ENCODE data around the gene EXOSC9. TPM values are rescaled to one million over a fixed set of nuclear protein-coding genes. Genes with fewer than 3 reads are reported as not detected.

The EXOSC9 gene
- total and polyA plus RNA-seq, 10 of the 15 experiments (the other 5 are each of a cell fraction or from before 2014, with no cell fraction given): 49.0 to 131 (median 85.4) TPM

DNA sequence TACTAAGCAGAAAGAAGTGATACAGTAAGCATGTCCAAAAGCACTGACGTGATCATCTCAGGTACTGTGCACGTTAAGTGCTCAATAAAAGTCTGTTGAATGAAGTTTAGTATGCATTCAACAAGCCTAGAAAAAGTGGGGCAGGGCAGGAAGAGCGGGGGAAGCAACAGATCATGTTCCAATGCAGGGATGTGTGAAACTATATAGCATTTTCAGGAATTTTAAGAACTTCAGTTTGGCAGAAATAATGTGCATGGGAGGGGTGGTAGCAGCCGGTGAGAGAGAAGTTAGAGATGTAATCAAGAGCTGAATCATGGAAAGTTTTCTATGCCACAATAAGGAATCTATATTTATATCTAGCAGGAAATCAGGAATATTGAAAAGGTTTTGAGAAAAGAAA, 41.7 kb downstream of the EXOSC9 start:
- no peaks in the 10 kb centered on the region for H3K4me1 ChIP-seq (ENCODE audit: control insufficient read depth, insufficient read depth, low read length)
- DNase-seq (ENCODE audit: low read depth, low spot score) (no peak), ATAC-seq (no peak), FAIRE-seq (no peak)
- no TSS peak for BruUV-seq (replicated peaks)
- H3K27ac ChIP-seq (ENCODE audit: control insufficient read depth, insufficient read depth): no peak overlapping the region
- SMC1A ChIA-PET (ENCODE audit: uncharacterized antibody, unreplicated experiment): interaction anchor here (0.6 kb wide), 1 partner anchor 9 kb away, joined by 3 read pairs; no protein-coding TSS in a partner anchor
- CTCF ChIA-PET: no interaction called here
- H4K20me1 ChIP-seq (ENCODE audit: control insufficient read depth, insufficient read depth): no peaks in the 10 kb centered on the region
- H3K27me3 ChIP-seq (replicated peaks in 1 of 2; ENCODE audit: control insufficient read depth in 2 of 2, insufficient read depth in 2 of 2, low read length in 1 of 2): no peaks in the 10 kb centered on the region
- H3K9ac ChIP-seq (ENCODE audit: control insufficient read depth, insufficient read depth, low read length): no peak overlapping the region
- no peak for TF ChIP-seq CHD1 (IDR thresholded peaks at IDR 0.05; ENCODE audit: low read depth, low read length)
- no peak for TF ChIP-seq YY1 (IDR thresholded peaks at IDR 0.05; ENCODE audit: low read depth, low read length)
- TF ChIP-seq, protein P1, sequence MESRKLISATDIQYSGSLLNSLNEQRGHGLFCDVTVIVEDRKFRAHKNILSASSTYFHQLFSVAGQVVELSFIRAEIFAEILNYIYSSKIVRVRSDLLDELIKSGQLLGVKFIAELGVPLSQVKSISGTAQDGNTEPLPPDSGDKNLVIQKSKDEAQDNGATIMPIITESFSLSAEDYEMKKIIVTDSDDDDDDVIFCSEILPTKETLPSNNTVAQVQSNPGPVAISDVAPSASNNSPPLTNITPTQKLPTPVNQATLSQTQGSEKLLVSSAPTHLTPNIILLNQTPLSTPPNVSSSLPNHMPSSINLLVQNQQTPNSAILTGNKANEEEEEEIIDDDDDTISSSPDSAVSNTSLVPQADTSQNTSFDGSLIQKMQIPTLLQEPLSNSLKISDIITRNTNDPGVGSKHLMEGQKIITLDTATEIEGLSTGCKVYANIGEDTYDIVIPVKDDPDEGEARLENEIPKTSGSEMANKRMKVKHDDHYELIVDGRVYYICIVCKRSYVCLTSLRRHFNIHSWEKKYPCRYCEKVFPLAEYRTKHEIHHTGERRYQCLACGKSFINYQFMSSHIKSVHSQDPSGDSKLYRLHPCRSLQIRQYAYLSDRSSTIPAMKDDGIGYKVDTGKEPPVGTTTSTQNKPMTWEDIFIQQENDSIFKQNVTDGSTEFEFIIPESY (IDR thresholded peaks at IDR 0.05): no peak
- H3K4me3 ChIP-seq: no peak overlapping the region
- RAD21 ChIA-PET (ENCODE audit: unreplicated experiment): no interaction called here
- no peaks in the 10 kb centered on the region for H3K36me3 ChIP-seq (ENCODE audit: control insufficient read depth in 2 of 2, insufficient read depth in 2 of 2, low read length in 1 of 2)
- H2AFZ ChIP-seq (ENCODE audit: control insufficient read depth, low read depth, low read length): no peak overlapping the region
- no peaks in the 10 kb centered on the region for H3K9me3 ChIP-seq (replicated peaks; ENCODE audit: control insufficient read depth, insufficient read depth, low read length)
- WGBS (ENCODE audit: insufficient coverage, insufficient replicate concordance, low lambda C conversion rate, missing lambda C conversion rate): 89% methylated on average over 4 of the region's 4 CpGs
- POLR2A ChIA-PET: no interaction called here
- intact Hi-C loops (cut with micrococcal nuclease; ENCODE audit: unreplicated experiment) (no loop called here), in situ Hi-C loops (cut with MboI) (no loop called here)
- no peaks in the 10 kb centered on the region for H3K79me2 ChIP-seq (ENCODE audit: control insufficient read depth, insufficient read depth, low read length)
- H3K4me2 ChIP-seq (ENCODE audit: control insufficient read depth, insufficient read depth): no peak overlapping the region

DNA sequence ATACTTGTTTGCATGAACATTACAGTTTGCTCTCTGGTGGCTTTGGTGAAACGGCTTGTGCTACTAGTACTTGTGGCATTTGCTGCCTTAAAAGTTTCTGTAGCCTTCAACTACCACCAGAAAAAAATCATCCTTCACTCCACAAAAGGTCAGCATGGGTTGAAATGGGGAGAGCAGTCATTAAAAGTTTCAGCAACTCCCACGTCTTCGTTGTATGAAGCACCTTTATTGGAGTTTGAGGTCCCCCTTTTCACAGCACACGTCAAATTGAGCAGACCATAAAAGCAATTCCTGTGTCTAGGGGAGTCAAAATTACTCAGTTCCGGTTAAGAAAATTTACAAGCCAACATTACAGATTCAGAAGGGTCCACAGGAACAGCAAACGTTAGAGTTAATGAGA, 45.5 kb downstream of the EXOSC9 start:
- Histone ChIP-seq H3K27ac (ENCODE audit: control insufficient read depth, insufficient read depth) (no peak overlapping the region), H3K27me3 (replicated peaks in 1 of 2; ENCODE audit: control insufficient read depth in 2 of 2, insufficient read depth in 2 of 2, low read length in 1 of 2) (no peaks in the 10 kb centered on the region), H3K9me3 (replicated peaks; ENCODE audit: control insufficient read depth, insufficient read depth, low read length) (no peaks in the 10 kb centered on the region), H2AFZ (ENCODE audit: control insufficient read depth, low read depth, low read length) (no peak overlapping the region), H3K4me3 (no peak overlapping the region), H4K20me1 (ENCODE audit: control insufficient read depth, insufficient read depth) (no peaks in the 10 kb centered on the region), H3K9ac (ENCODE audit: control insufficient read depth, insufficient read depth, low read length) (no peak overlapping the region), H3K36me3 (ENCODE audit: control insufficient read depth in 2 of 2, insufficient read depth in 2 of 2, low read length in 1 of 2) (no peaks in the 10 kb centered on the region), H3K4me2 (ENCODE audit: control insufficient read depth, insufficient read depth) (no peak overlapping the region), H3K79me2 (ENCODE audit: control insufficient read depth, insufficient read depth, low read length) (no peaks in the 10 kb centered on the region), H3K4me1 (ENCODE audit: control insufficient read depth, insufficient read depth, low read length) (no peaks in the 10 kb centered on the region)
- ChIA-PET CTCF (no interaction called here), RAD21 (ENCODE audit: unreplicated experiment) (no interaction called here), POLR2A (no interaction called here), SMC1A (ENCODE audit: uncharacterized antibody, unreplicated experiment) (interaction anchor here (0.7 kb wide), 1 partner anchor 10 kb away, joined by 4 read pairs; no protein-coding TSS in a partner anchor)
- FAIRE-seq: no peak
- TF ChIP-seq PAX5 (IDR thresholded peaks at IDR 0.05; ENCODE audit: borderline replicate concordance, low read depth, low read length) (no peak), SUZ12 (IDR thresholded peaks at IDR 0.05; ENCODE audit: unreplicated experiment) (no peak), HDAC6 (IDR thresholded peaks at IDR 0.05; ENCODE audit: unreplicated experiment) (no peak), IRF4 (IDR thresholded peaks at IDR 0.05; ENCODE audit: low read depth, low read length) (no peak), SRF (IDR thresholded peaks at IDR 0.05; ENCODE audit: low read depth in 2 of 2, low read length in 2 of 2) (no peak)
- TF ChIP-seq, protein P2, sequence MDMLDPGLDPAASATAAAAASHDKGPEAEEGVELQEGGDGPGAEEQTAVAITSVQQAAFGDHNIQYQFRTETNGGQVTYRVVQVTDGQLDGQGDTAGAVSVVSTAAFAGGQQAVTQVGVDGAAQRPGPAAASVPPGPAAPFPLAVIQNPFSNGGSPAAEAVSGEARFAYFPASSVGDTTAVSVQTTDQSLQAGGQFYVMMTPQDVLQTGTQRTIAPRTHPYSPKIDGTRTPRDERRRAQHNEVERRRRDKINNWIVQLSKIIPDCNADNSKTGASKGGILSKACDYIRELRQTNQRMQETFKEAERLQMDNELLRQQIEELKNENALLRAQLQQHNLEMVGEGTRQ (IDR thresholded peaks at IDR 0.05; ENCODE audit: borderline replicate concordance, low read depth, low read length): no peak
- ATAC-seq: no peak
- WGBS (ENCODE audit: insufficient coverage, insufficient replicate concordance, low lambda C conversion rate, missing lambda C conversion rate): 91% methylated on average over 6 of the region's 6 CpGs
- no TSS peak for BruUV-seq (replicated peaks)
- intact Hi-C loops (cut with micrococcal nuclease; ENCODE audit: unreplicated experiment) (no loop called here), in situ Hi-C loops (cut with MboI) (no loop called here)
- DNase-seq (ENCODE audit: low read depth, low spot score): no peak

All from GM12878 (cell line).